T47D (cell line): Measurements from ENCODE around the gene NEU4.
"Not testable (repeated sequence)": the region's sequence is repeated elsewhere in the genome, so short reads cannot be mapped to it uniquely, and the experiment has no call there.

ENCODE experiments used
- DNase-seq, 2 experiments: peaks; one replicate each; pipeline versions ENCODE4 v3.0.0 to v3.0.0-alpha.2; 2011 to 2012; ENCODE audit warnings: low read depth in 1 of 2, low spot score in 1 of 2
- JUND ChIP-seq: IDR thresholded peaks from 2 replicates; pipeline ENCODE4 v1.6.1; 2012; ENCODE audit warnings: low read depth
- in situ Hi-C: cut with HindIII; loops from 2 replicates; pipeline ENCODE4 v1.10.0; 2016; ENCODE audit warnings: low sequenced_read_pairs, low pct_unique_long_range_greater_than_20kb

The NEU4 gene

GRCh38 chr2:241808721-241809382, at the start of gene NEU4:
TSS of gene NEU4 (plus strand) at chr2:241809193. CDS start at chr2:241814485, 5,292 bp downstream.
- no peak for DNase-seq
- TF ChIP-seq JUND: no peak
- in situ Hi-C loops: no loop called here

- in situ Hi-C loops, DNase-seq: not testable (repeated sequence)
Observed at GRCh38 chr2:241759893-241760292, 49.1 kb upstream of the NEU4 start.

GRCh38 chr2:241760301-241760771, 48.7 kb upstream of the NEU4 start:
- no peak for TF ChIP-seq JUND
- no peak for DNase-seq

GRCh38 chr2:241762321-241762932, 46.6 kb upstream of the NEU4 start:
- no peak for TF ChIP-seq JUND
- in situ Hi-C loops: no loop called here
- peak in 1 of 2 experiments; percentile 74 for DNase-seq

More at GRCh38 chr2:241760301-241760771, 48.7 kb upstream of the NEU4 start:
- in situ Hi-C loops: no loop called here

GRCh38 chr2:241762933-241763369, 46.0 kb upstream of the NEU4 start:
- in situ Hi-C loops: no loop called here
- TF ChIP-seq JUND: no peak
- DNase-seq: peak in 1 of 2 experiments; percentile 68

- in situ Hi-C loops: no loop called here
- no peak for TF ChIP-seq JUND
- DNase-seq: no peak
Observed at GRCh38 chr2:241763551-241764274, 45.3 kb upstream of the NEU4 start.

GRCh38 chr2:241764275-241765241, 44.4 kb upstream of the NEU4 start:
- no peak for DNase-seq
- no peak for TF ChIP-seq JUND
- in situ Hi-C loops: no loop called here

- no peak for TF ChIP-seq JUND
- in situ Hi-C loops: no loop called here
- no peak for DNase-seq
Observed at GRCh38 chr2:241767464-241768250, 41.3 kb upstream of the NEU4 start.

- TF ChIP-seq JUND: no peak
- in situ Hi-C loops: no loop called here
- no peak for DNase-seq
Observed at GRCh38 chr2:241768251-241768711, 40.7 kb upstream of the NEU4 start.

GRCh38 chr2:241768850-241769249, 40.1 kb upstream of the NEU4 start:
- no peak for DNase-seq
- in situ Hi-C loops: no loop called here
- no peak for TF ChIP-seq JUND

- no peak for TF ChIP-seq JUND
- no peak for DNase-seq
- in situ Hi-C loops: no loop called here
Observed at GRCh38 chr2:241769819-241770184, 39.2 kb upstream of the NEU4 start.
